Neural crest cell (in vitro differentiated cells): ENCODE data around the gene P3H4. TPM values are rescaled to one million over a fixed set of nuclear protein-coding genes. Genes with fewer than 3 reads are reported as not detected.

ENCODE experiments used
- DNase-seq: peaks from one replicate; pipeline ENCODE4 v3.0.0; 2021; ENCODE audit warnings: low read depth, mixed read lengths, low spot score
- H3K27ac Mint-ChIP-seq: one replicate; pipeline ENCODE4 v1.8.0; 2021; ENCODE audit warnings: mild to moderate bottlenecking, mixed read lengths; ENCODE audit not compliant: unreplicated experiment
- H3K27me3 Mint-ChIP-seq: 2 replicates; pipeline ENCODE4 v1.8.0; 2021; ENCODE audit warnings: low read depth, mild to moderate bottlenecking, mixed read lengths
- H3K36me3 Mint-ChIP-seq: 2 replicates; pipeline ENCODE4 v1.8.0; 2021; ENCODE audit warnings: low read depth, mild to moderate bottlenecking, mixed read lengths
- H3K4me1 Mint-ChIP-seq: 2 replicates; pipeline ENCODE4 v1.8.0; 2021; ENCODE audit warnings: mixed read lengths
- H3K4me3 Mint-ChIP-seq: one replicate; pipeline ENCODE4 v1.8.0; 2021; ENCODE audit warnings: mild to moderate bottlenecking, mixed read lengths
- H3K9me3 Mint-ChIP-seq: 2 replicates; pipeline ENCODE4 v1.8.0; 2021; ENCODE audit warnings: mixed read lengths
- total RNA-seq: library from RNA; stranded (reverse); gene quantifications from 2 replicates; pipeline ENCODE4 v1.2.1, GENCODE V29; 2021
- TF ChIP-seq, protein P1 (sequence below): fragments of 200-600 bp; sonication (generic); conservative IDR thresholded peaks from 2 replicates; pipeline ENCODE4 v1.5.0; 2021; ENCODE audit warnings: antibody characterized with exemption, mild to moderate bottlenecking

Gene P3H4
- total RNA-seq, 1 donor from 2014 or later: 42.3 TPM

DNA sequence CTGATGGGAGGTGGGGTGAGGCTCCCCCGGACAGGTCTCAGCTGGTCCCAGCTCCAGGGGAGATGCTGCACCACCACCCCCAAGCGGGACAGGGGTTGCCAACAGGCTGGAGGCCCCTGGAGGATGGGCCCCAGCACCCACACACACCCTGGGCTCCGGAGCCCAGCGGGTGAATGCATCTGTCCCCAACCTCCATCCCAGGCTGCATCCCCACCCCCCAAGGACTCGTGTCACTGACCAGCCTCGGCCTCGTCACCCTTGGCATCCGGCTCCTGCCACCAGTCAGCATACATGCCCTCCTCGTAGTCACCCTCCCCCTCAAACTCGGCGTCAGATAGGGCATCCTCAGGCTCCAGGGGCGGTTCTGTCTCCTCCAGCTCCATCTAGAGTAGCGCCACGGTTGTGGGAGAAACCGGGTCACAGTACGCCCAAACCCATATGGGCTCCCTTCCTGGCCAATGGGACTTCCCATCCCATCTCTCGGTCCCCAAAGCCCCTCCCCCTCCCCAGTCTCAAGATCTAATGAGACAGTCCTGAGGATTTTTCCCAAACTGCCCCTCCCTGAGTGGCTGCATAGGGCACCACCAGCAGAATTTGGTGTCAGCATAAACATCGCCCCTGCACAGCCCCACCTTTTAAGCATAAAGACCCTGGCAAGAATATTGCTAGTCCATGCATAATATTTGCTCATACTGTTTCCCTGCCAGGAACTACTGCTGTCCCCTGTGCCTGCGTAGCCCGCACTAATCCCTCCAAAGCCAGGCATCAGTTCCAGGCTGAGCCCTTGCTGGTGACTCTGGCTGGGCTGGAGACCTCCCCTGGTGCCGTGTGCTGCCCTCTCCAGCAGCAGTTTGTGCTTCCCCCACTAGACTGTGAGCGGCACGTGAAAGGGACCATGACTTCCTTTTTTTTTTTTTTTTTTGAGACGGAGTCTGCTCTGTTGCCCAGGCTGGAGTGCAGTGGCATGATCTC is 8.4 kb downstream of the P3H4 start:
- Mint-ChIP-seq H3K27me3 (peaks cover 2% of the 10 kb centered on the region), H3K9me3 (no peaks in the 10 kb centered on the region), H3K27ac (no peak overlapping the region), H3K36me3 (no peaks in the 10 kb centered on the region), H3K4me3 (peak overlapping the region; percentile 54), H3K4me1 (peaks cover 18% of the 10 kb centered on the region)
- DNase-seq: no peak
- TF ChIP-seq, protein P1, sequence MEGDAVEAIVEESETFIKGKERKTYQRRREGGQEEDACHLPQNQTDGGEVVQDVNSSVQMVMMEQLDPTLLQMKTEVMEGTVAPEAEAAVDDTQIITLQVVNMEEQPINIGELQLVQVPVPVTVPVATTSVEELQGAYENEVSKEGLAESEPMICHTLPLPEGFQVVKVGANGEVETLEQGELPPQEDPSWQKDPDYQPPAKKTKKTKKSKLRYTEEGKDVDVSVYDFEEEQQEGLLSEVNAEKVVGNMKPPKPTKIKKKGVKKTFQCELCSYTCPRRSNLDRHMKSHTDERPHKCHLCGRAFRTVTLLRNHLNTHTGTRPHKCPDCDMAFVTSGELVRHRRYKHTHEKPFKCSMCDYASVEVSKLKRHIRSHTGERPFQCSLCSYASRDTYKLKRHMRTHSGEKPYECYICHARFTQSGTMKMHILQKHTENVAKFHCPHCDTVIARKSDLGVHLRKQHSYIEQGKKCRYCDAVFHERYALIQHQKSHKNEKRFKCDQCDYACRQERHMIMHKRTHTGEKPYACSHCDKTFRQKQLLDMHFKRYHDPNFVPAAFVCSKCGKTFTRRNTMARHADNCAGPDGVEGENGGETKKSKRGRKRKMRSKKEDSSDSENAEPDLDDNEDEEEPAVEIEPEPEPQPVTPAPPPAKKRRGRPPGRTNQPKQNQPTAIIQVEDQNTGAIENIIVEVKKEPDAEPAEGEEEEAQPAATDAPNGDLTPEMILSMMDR: no peak

DNA sequence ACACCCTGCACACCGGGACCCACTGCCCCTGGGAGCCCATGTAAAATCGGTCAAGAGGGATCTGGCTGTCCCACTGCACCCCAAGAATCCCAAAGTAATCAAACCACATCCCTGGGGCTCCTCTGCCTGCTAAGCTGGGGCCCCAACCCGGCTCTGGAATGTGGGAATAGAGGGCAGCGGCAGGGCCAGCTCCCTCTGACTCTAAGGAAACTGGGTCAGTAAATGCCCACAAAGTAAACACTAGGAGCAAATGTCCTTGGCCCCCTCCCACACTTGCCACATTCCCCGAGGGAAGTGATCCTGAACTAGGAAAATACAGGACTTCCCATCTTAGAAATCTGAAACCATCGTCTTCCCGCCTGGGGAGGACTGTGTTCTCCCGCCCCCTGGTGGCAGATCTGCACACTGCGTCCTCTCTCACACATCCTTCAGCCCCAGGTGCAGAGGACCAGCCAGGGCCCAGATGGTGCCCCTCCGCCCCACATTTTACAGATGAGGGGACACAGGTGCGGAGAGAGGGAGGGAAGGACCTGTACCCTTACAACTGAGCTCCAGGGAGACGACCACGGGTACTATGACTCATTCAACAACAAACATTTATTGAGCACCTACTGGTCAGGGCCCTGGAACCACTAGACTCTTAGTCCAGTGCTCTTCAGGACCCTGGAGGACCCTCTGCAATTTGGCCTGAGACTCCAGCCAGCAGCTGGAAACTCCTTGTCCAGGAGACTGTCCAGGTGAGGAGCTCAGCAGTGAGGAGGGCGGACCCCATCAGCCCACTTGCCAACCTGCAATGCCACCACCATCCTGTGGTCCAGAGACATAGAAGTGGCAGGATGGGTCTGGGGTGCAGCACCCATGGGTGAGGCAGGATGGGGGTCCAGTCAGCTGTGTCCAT is 10.1 kb downstream of the P3H4 start:
- TF ChIP-seq, protein P1: peak; percentile 95
- DNase-seq: peak; percentile 86
- Mint-ChIP-seq H3K4me3 (peak overlapping the region; percentile 65), H3K36me3 (no peaks in the 10 kb centered on the region), H3K27ac (no peak overlapping the region), H3K27me3 (peaks cover 2% of the 10 kb centered on the region), H3K9me3 (no peaks in the 10 kb centered on the region), H3K4me1 (peaks cover 18% of the 10 kb centered on the region)

DNA sequence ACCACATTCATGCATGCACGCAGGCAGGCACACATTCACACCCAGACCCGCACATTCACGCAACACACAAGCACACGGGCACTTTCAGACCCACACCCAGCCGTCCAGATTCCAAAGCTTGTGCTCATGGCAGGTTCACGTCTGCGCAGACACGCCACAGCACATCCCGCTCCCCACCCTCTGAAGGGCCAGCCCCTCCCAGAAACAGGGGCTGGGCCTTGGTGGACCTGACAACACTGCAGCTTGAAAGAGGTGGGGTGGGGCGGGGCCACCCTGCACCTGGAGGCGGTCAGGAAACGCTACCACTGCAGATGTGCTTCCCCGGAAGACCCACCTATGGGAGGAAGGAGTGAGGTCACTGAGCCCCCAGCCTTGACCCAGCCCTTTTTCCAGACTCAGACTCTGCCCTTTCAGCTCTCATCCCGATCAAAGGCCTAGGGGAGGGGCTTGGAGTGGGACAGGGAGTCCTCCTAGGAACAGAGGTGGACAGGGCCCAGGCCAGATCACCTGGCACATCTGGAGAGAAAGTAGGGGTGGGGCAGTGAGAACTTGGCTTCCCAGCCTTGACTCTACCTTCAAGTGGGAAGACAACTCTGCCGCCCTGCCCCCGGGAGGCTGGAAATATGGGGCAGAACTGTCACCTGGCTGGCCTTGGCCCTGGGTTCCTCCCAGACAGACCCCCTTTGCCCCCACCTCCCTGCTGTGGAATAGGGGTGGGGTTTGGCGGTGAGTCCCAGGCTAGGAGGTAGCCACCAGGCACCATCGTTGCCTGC is 11.0 kb downstream of the P3H4 start:
- H3K36me3 Mint-ChIP-seq: no peaks in the 10 kb centered on the region
- no peak overlapping the region for H3K27ac Mint-ChIP-seq
- no peak for DNase-seq
- TF ChIP-seq, protein P1: no peak
- peaks cover 18% of the 10 kb centered on the region for H3K4me1 Mint-ChIP-seq
- H3K9me3 Mint-ChIP-seq: no peaks in the 10 kb centered on the region
- H3K27me3 Mint-ChIP-seq: peaks cover 2% of the 10 kb centered on the region
- no peak overlapping the region for H3K4me3 Mint-ChIP-seq

GRCh38 chr17:41799366-41799765 is 12.4 kb downstream of the P3H4 start:
- no peaks in the 10 kb centered on the region for H3K36me3 Mint-ChIP-seq
- peaks cover 18% of the 10 kb centered on the region for H3K4me1 Mint-ChIP-seq
- TF ChIP-seq, protein P1: no peak
- H3K4me3 Mint-ChIP-seq: peak overlapping the region; percentile 50
- DNase-seq: no peak
- no peaks in the 10 kb centered on the region for H3K9me3 Mint-ChIP-seq
- H3K27me3 Mint-ChIP-seq: peaks cover 2% of the 10 kb centered on the region
- no peak overlapping the region for H3K27ac Mint-ChIP-seq

DNA sequence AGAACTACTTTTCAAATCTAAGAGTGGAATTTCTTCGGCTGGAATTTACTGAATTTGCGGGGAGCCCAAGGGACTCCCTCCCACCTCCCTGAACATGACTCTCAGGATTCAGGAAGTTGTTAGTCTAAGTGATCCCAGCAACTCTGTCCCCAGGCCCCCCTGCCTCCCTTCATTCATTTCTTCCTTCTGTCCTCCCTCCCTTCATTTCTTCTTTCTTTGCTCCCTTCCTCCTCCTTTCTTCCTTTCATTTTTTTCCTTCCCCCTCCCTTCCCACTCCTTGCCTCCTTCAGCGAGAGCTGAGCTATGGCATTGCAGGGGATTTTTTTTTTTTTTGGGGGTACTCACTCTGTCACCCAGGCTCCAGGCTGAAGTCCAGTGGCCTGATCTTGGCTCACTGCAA is 14.4 kb downstream of the P3H4 start:
- Mint-ChIP-seq H3K4me1 (peaks cover 28% of the 10 kb centered on the region), H3K9me3 (no peaks in the 10 kb centered on the region), H3K4me3 (no peak overlapping the region), H3K27ac (no peak overlapping the region), H3K27me3 (peaks cover 2% of the 10 kb centered on the region), H3K36me3 (no peaks in the 10 kb centered on the region)
- TF ChIP-seq, protein P1: no peak
- no peak for DNase-seq
